ENCODE measurements around the gene CTNNA3. TPM values are rescaled to one million over a fixed set of nuclear protein-coding genes. Genes with fewer than 3 reads are reported as not detected.

Gene CTNNA3
- total and polyA plus RNA-seq, 4 donors = 0.16 to 2.4 (median 1.4) TPM

GRCh38 chr10:66349076-66349475 is 1346.9 kb downstream of the CTNNA3 start:
- no peaks in the 10 kb centered on the region for H3K27me3 ChIP-seq (ENCODE audit: control insufficient read depth in 4 of 4, insufficient read depth in 4 of 4, low read length in 3 of 4)
- H3K9ac ChIP-seq (ENCODE audit: low read depth in 1 of 2, low read length in 2 of 2) = no peak overlapping the region
- no peaks in the 10 kb centered on the region for H3K4me1 ChIP-seq (ENCODE audit: control insufficient read depth in 4 of 4, insufficient read depth in 4 of 4, low read length in 3 of 4)
- no peak overlapping the region for H3K4me3 ChIP-seq (ENCODE audit: low read depth in 1 of 3, low read length in 3 of 3)
- no peaks in the 10 kb centered on the region for H3K36me3 ChIP-seq (ENCODE audit: control insufficient read depth in 4 of 4, insufficient read depth in 3 of 4, low read depth in 1 of 4, low read length in 3 of 4)
- no peak overlapping the region for H3K27ac ChIP-seq (ENCODE audit: low read depth in 1 of 2, low read length in 2 of 2)
- no peak for TF ChIP-seq FOXA2 (IDR thresholded peaks at IDR 0.05)
- no peak for TF ChIP-seq CTCF (IDR thresholded peaks at IDR 0.05; ENCODE audit: low read depth, low read length, missing input control)
- TF ChIP-seq FOXA1 (IDR thresholded peaks at IDR 0.05) = no peak
- no peak for TF ChIP-seq ZBTB33 (IDR thresholded peaks at IDR 0.05)
- TF ChIP-seq GABPA (IDR thresholded peaks at IDR 0.05 in 1 of 2, conservative IDR thresholded peaks at IDR 0.05 in 1 of 2) = no peak
- TF ChIP-seq REST (IDR thresholded peaks at IDR 0.05) = no peak
- no peak for TF ChIP-seq MAX (IDR thresholded peaks at IDR 0.05)
- no peak for TF ChIP-seq HNF4G (IDR thresholded peaks at IDR 0.05)
- no peak for TF ChIP-seq RAD21 (IDR thresholded peaks at IDR 0.05)
- no peak for TF ChIP-seq NR2F2 (IDR thresholded peaks at IDR 0.05)
- no peak for TF ChIP-seq EGR1 (IDR thresholded peaks at IDR 0.05; ENCODE audit: low read depth in 2 of 2)
- TF ChIP-seq JUND (IDR thresholded peaks at IDR 0.05) = no peak
- no peak for TF ChIP-seq HNF4A (conservative IDR thresholded peaks at IDR 0.05)
- TF ChIP-seq RXRA (IDR thresholded peaks at IDR 0.05) = no peak
- no peak for TF ChIP-seq SP1 (IDR thresholded peaks at IDR 0.05)
- no peak for TF ChIP-seq ATF3 (IDR thresholded peaks at IDR 0.05)
- TF ChIP-seq YY1 (IDR thresholded peaks at IDR 0.05) = no peak
- WGBS = 90% methylated on average over 2 of the region's 2 CpGs
- no peaks in the 10 kb centered on the region for H3K9me3 ChIP-seq (ENCODE audit: control insufficient read depth in 4 of 4, low read length in 3 of 4)
- no peak for DNase-seq (ENCODE audit: low spot score)

GRCh38 chr10:66337211-66337610 is 1358.8 kb downstream of the CTNNA3 start:
- no peak for TF ChIP-seq YY1 (IDR thresholded peaks at IDR 0.05)
- no peak for TF ChIP-seq TAF1 (conservative IDR thresholded peaks at IDR 0.05)
- no peak for TF ChIP-seq CTCF (IDR thresholded peaks at IDR 0.05; ENCODE audit: low read depth, low read length, missing input control)
- no peak for TF ChIP-seq NR2F2 (IDR thresholded peaks at IDR 0.05)
- TF ChIP-seq ZBTB33 (IDR thresholded peaks at IDR 0.05) = no peak
- TF ChIP-seq GABPA (IDR thresholded peaks at IDR 0.05 in 1 of 2, conservative IDR thresholded peaks at IDR 0.05 in 1 of 2) = no peak
- TF ChIP-seq FOXA2 (IDR thresholded peaks at IDR 0.05) = no peak
- H3K4me1 ChIP-seq (ENCODE audit: control insufficient read depth in 4 of 4, insufficient read depth in 4 of 4, low read length in 3 of 4) = no peaks in the 10 kb centered on the region
- H3K9ac ChIP-seq (ENCODE audit: low read depth in 1 of 2, low read length in 2 of 2) = no peak overlapping the region
- no peaks in the 10 kb centered on the region for H3K9me3 ChIP-seq (ENCODE audit: control insufficient read depth in 4 of 4, low read length in 3 of 4)
- H3K36me3 ChIP-seq (ENCODE audit: control insufficient read depth in 4 of 4, insufficient read depth in 3 of 4, low read depth in 1 of 4, low read length in 3 of 4) = no peaks in the 10 kb centered on the region
- no peaks in the 10 kb centered on the region for H3K27me3 ChIP-seq (ENCODE audit: control insufficient read depth in 4 of 4, insufficient read depth in 4 of 4, low read length in 3 of 4)
- WGBS = 57% methylated on average over 3 of the region's 3 CpGs
- H3K4me3 ChIP-seq (ENCODE audit: low read depth in 1 of 3, low read length in 3 of 3) = no peak overlapping the region
- no peak overlapping the region for H3K27ac ChIP-seq (ENCODE audit: low read depth in 1 of 2, low read length in 2 of 2)
- no peak for DNase-seq (ENCODE audit: low spot score)
